Dedifferentiated amniotic fluid mesenchymal stem cell (primary cell): ENCODE data around the gene CTXN2.

ENCODE experiments used
- DNase-seq: peaks from one replicate; pipeline ENCODE4 v3.0.0-alpha.2; 2016; ENCODE audit errors: extremely low spot score

The CTXN2 gene

GRCh38 chr15:48222627-48223026 lies 31.2 kb downstream of the CTXN2 start:
- no peak for DNase-seq

GRCh38 chr15:48225771-48226170 lies 34.3 kb downstream of the CTXN2 start:
- no peak for DNase-seq

DNA sequence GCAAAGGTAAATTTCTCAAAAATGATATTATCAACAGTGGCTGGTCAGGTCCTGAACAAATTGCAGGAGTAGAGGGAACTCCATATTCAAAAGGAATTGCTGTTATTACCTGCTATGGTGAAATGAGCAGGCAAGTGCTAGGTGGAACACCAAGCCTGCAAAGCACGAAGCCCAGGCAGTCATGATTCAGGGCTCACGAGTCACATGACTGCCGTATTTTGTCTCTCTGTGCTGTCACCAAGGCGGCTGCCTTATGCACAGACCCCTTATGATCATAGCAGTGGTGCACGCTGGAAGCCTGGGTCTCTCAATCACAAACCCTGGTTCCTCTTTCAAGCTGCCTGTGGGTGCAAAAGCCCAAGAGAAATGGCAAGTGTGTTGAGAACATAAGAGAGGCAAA lies 39.0 kb downstream of the CTXN2 start:
- no peak for DNase-seq

DNA sequence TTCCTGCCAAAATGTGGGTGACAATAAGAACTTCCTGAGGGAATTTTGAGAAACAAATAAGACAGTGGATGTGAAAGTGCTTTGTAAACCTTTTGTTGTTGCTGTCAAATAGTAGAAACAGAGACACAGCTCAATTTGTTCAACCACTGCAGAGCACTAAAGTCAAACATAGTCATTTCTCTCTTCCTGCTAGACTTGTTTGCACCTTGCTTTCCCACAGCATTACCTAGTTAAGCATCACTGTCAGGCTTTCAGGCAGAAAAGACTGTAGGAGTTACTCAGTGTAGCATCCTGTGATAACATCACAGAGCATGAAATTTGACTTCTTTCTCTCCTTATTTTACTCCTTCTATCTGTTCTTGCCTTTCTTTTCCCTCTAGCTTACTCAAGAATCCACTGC lies 41.8 kb downstream of the CTXN2 start:
- DNase-seq: no peak

DNA sequence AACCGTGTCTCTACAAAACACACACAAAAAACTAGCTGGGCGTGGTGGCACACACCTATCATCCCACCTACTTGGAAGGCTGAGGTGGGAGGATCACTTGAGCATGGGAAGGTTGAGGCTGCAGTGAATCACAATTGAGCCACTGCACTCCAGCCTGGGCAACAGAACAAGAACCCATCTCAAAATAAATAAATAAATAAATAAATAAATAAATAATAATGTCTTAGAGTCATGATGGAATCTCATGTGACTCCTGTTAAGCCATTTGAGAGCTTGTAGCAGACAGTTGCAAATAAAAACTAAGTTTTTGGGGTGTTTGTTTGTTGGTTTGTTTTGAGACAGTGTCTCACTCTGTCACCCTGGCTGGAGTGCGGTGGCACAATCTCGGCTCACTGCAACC lies 47.9 kb downstream of the CTXN2 start:
- DNase-seq: no peak

- no peak for DNase-seq
Measured at GRCh38 chr15:48242015-48242414, 50.5 kb downstream of the CTXN2 start.

DNA sequence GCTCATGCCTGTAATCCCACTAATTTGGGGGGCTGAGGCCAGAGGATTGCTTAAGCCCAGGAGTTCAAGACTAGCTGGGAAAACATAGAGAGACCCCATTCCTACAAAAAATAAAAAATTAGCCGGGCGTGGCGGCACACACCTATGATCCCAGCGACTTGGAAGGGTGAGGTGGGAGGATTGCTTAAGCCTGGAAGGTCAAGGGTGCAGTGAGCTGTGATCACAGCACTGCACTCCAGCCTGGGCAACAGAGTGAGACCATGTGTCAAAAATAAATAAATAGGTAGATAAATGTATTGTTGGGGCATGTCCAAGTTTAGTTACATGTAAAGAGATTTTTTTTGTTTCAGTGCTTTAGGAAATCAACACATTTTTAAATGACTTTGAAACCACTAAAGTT lies 51.1 kb downstream of the CTXN2 start:
- DNase-seq: no peak

DNA sequence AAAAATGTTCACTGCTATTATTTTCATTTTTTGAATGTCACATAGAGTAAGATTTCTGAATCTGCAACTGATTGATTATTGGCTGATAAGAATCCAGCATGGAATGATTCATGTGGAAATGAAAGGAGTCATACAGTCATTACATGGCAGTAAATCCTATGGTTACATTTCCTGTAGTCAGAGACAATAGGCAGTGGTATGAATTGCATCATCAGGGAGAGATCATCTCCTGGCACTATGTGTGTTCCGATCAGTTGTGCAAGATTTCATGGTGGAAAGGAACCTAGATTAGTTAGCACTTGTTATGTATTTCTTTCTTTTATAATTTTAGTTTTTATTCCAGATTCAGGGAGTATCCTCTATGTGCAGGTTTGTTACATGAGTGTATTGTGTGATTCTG lies 53.5 kb downstream of the CTXN2 start:
- DNase-seq: no peak

GRCh38 chr15:48248414-48248813 lies 56.9 kb downstream of the CTXN2 start:
- DNase-seq: no peak

DNA sequence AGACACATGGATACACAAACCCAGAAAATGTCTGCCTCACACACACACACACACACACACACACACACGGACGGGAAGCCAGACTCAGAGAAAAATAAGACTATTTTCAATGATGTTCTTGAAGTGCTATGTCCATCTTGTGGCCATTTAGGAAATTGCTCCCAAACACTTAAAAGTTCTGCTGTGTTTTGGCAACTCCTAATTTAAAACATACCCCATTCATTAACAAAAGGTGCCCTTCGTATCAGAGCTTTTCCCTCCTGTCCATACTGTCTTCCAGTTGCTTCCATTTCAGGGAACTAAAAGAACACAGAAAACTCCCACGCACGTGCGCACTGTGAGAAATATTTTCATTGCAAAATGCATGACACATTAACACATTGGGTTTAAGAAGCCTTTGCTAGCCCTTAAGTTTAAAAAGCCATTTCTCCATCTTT lies 59.2 kb downstream of the CTXN2 start:
- DNase-seq: peak; percentile 78

DNA sequence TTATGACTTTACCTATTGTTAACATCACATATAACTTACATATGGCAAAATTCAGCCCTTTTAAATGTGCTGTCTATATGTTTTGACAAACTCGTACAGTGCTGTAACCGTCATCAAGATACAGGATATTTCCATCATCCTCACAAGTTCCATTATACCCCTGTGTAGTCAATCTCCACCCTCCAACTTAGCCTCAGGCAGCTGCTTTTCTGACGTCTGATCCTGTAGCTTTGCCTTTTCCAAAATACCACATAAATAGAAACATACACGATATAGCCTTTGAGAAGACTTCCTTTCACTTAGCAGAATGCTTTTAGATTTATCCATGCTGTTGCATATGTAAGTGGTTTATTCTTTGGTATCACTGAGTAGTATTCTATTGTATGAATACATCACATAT lies 61.7 kb downstream of the CTXN2 start:
- no peak for DNase-seq
